Measurements from ENCODE around the gene OTUB1. TPM values are rescaled to one million over a fixed set of nuclear protein-coding genes. Genes with fewer than 3 reads are reported as not detected.

OTUB1 gene
- total and polyA plus RNA-seq, 11 donors = 46.7 to 83.1 (median 54.5) TPM

DNA sequence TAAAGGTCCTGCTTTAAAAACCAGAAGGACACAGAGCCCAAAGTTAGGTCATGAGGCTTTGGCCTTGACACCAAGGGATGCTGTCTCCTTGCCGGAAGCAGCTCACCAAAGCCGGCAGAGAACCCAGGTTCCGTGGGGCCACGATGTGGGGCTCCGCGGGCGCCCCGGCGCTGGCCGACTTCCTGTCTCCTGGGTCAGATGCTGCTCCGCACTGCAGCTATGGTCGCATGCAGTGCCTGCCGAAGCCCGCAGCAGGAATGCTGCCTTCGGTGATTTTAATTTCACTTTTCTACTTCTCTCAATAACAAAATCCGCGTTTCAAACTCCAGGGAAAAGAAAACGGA lies 454 bp upstream of the OTUB1 start:
- peak overlapping the region; percentile 73 to 100 (median 96) for H3K4me3 ChIP-seq
- intact Hi-C loops (cut with DNase I) = no loop called here
- DNase-seq = no peak

GRCh38 chr11:63986932-63987513 lies 785 bp downstream of the OTUB1 start:
- ATAC-seq = no peak
- Histone ChIP-seq H3K4me1 (peaks cover 0 to 28% (median 19%) of the 10 kb centered on the region in 12 donors), H3K27me3 (no peaks in the 10 kb centered on the region), H3K9me3 (no peaks in the 10 kb centered on the region), H3K27ac (peak overlapping the region in 11 of 12 donors; percentile 81 to 93 (median 87)), H3K36me3 (peaks cover 0 to 39% (median 29%) of the 10 kb centered on the region in 9 donors), H3K4me3 (peak overlapping the region; percentile 73 to 100 (median 96))
- no peak for TF ChIP-seq POLR2A (IDR thresholded peaks at IDR 0.05)
- no peak for TF ChIP-seq CTCF (IDR thresholded peaks at IDR 0.05)
- DNase-seq = no peak
- WGBS, 4 donors = 32 to 46% (median 40%) methylated on average over 19 to 25 of the region's 25 CpGs
- intact Hi-C loops (cut with DNase I) = no loop called here

More for the DNA sequence above, 454 bp upstream of the OTUB1 start:
- H3K9me3 ChIP-seq = no peaks in the 10 kb centered on the region
- peaks cover 0 to 34% (median 19%) of the 10 kb centered on the region in 12 donors for H3K4me1 ChIP-seq
- TF ChIP-seq POLR2A (IDR thresholded peaks at IDR 0.05) = no peak
- no peak for TF ChIP-seq CTCF (IDR thresholded peaks at IDR 0.05)
- H3K36me3 ChIP-seq = peaks cover 0 to 26% (median 18%) of the 10 kb centered on the region in 9 donors
- H3K27me3 ChIP-seq = no peaks in the 10 kb centered on the region
- ATAC-seq = peak; percentile 28 to 59 (median 38)
- peak overlapping the region; percentile 81 to 93 (median 86) for H3K27ac ChIP-seq
- WGBS, 4 donors = 0 to 4% (median 2%) methylated on average over 18 of the region's 18 CpGs

- Histone ChIP-seq H3K9me3 (no peaks in the 10 kb centered on the region), H3K4me1 (peaks cover 0 to 26% (median 14%) of the 10 kb centered on the region in 12 donors), H3K27me3 (no peaks in the 10 kb centered on the region), H3K27ac (no peak overlapping the region), H3K36me3 (peaks cover 0 to 77% (median 65%) of the 10 kb centered on the region in 9 donors), H3K4me3 (no peak overlapping the region)
- no peak for TF ChIP-seq POLR2A (IDR thresholded peaks at IDR 0.05)
- TF ChIP-seq CTCF (IDR thresholded peaks at IDR 0.05) = no peak
- intact Hi-C loops (cut with DNase I) = no loop called here
- 88 to 93% (median 91%) methylated on average over 10 of the region's 10 CpGs for WGBS, 4 donors
- no peak for DNase-seq
- no peak for ATAC-seq
These were observed 5.3 kb downstream of the OTUB1 start for GRCh38 chr11:63991558-63991957.

DNA sequence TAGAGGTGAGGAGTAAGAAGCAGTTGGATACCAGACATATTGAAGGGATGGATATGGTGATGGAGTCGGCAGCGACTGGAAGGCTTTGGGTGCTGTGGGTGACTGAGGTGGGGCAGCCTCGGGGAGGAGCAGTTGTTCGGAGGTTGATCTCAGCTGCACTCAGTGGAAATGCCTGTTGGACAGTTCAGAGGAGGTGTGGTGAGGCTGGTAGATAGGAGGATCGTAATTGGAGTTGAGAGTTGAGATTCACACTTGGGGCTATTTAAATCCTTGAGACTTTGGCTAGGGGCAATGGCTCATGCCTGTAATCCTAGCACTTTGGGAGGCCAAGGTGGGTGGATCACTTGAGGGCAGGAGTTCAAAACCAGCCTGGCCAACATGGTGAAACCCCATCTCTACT lies 6.9 kb downstream of the OTUB1 start:
- WGBS, 4 donors = 76 to 87% (median 83%) methylated on average over 5 of the region's 5 CpGs
- H3K27me3 ChIP-seq = no peaks in the 10 kb centered on the region
- H3K27ac ChIP-seq = no peak overlapping the region
- intact Hi-C loops (cut with DNase I) = no loop called here
- H3K4me3 ChIP-seq = no peak overlapping the region
- ATAC-seq (no peak), DNase-seq (no peak)
- peaks cover 0 to 91% (median 78%) of the 10 kb centered on the region in 9 donors for H3K36me3 ChIP-seq
- no peaks in the 10 kb centered on the region for H3K9me3 ChIP-seq
- H3K4me1 ChIP-seq = peaks cover 0 to 13% (median 2%) of the 10 kb centered on the region in 12 donors
- no peak for TF ChIP-seq POLR2A (IDR thresholded peaks at IDR 0.05)
- TF ChIP-seq CTCF (IDR thresholded peaks at IDR 0.05) = no peak

Data from heart left ventricle (tissue), 16 donors.